HEK293 (cell line): Measurements from ENCODE around the gene FRMD4A.

Experiments used
- ATF2 ChIP-seq: fragments of 450-650 bp; formaldehyde crosslinking; IDR thresholded peaks from 2 replicates; pipeline ENCODE4 v1.5.1; 2016; ENCODE audit warnings: missing biosample characterization, missing genetic modification characterization, low read depth
- IKZF3 ChIP-seq: fragments of 450-650 bp; IDR thresholded peaks from 2 replicates; pipeline ENCODE4 v1.5.0; 2018; ENCODE audit warnings: missing biosample characterization, mild to moderate bottlenecking, missing genetic modification characterization, moderate library complexity
- KLF1 ChIP-seq: fragments of 450-650 bp; formaldehyde crosslinking; IDR thresholded peaks from 2 replicates; pipeline ENCODE4 v1.5.1; 2016; ENCODE audit warnings: missing biosample characterization, missing genetic modification characterization
- KLF16 ChIP-seq: fragments of 450-650 bp; formaldehyde crosslinking; IDR thresholded peaks from 2 replicates; pipeline ENCODE4 v1.5.1; 2017; ENCODE audit warnings: missing biosample characterization, missing genetic modification characterization
- KLF9 ChIP-seq: fragments of 450-650 bp; formaldehyde crosslinking; IDR thresholded peaks from 2 replicates; pipeline ENCODE4 v1.5.1; 2016; ENCODE audit warnings: missing biosample characterization, missing genetic modification characterization, low read depth
- RBAK ChIP-seq: fragments of 450-650 bp; formaldehyde crosslinking; IDR thresholded peaks from 2 replicates; pipeline ENCODE4 v1.5.1; 2016; ENCODE audit warnings: missing biosample characterization, missing genetic modification characterization
- SCRT2 ChIP-seq: fragments of 450-650 bp; formaldehyde crosslinking; IDR thresholded peaks from 2 replicates; pipeline ENCODE4 v1.5.1; 2016; ENCODE audit warnings: missing biosample characterization, missing genetic modification characterization
- SETDB1 ChIP-seq: IDR thresholded peaks from one replicate; pipeline ENCODE4 v1.6.1; 2017; ENCODE audit warnings: mild to moderate bottlenecking, low read length, moderate library complexity, mixed read lengths; ENCODE audit not compliant: insufficient read length
- WT1 ChIP-seq: fragments of 450-650 bp; formaldehyde crosslinking; IDR thresholded peaks from 2 replicates; pipeline ENCODE4 v1.5.1; 2016; ENCODE audit warnings: missing biosample characterization, missing genetic modification characterization
- ZBTB6 ChIP-seq: fragments of 450-650 bp; formaldehyde crosslinking; IDR thresholded peaks from 2 replicates; pipeline ENCODE4 v1.5.1; 2017; ENCODE audit warnings: missing biosample characterization, missing genetic modification characterization
- ZBTB8A ChIP-seq: fragments of 450-650 bp; formaldehyde crosslinking; IDR thresholded peaks from 2 replicates; pipeline ENCODE4 v1.5.1; 2016; ENCODE audit warnings: missing biosample characterization, missing genetic modification characterization
- ZFP41 ChIP-seq: fragments of 450-650 bp; formaldehyde crosslinking; IDR thresholded peaks from 2 replicates; pipeline ENCODE4 v1.5.1; 2016; ENCODE audit warnings: missing biosample characterization, missing genetic modification characterization, borderline replicate concordance
- ZNF114 ChIP-seq: fragments of 450-650 bp; formaldehyde crosslinking; IDR thresholded peaks from 2 replicates; pipeline ENCODE4 v1.5.0; 2017; ENCODE audit warnings: missing biosample characterization, missing genetic modification characterization
- ZNF133 ChIP-seq: fragments of 450-650 bp; formaldehyde crosslinking; IDR thresholded peaks from 2 replicates; pipeline ENCODE4 v1.5.1; 2016; ENCODE audit warnings: missing biosample characterization, missing genetic modification characterization
- ZNF138 ChIP-seq: fragments of 450-650 bp; formaldehyde crosslinking; IDR thresholded peaks from 2 replicates; pipeline ENCODE4 v1.5.1; 2016; ENCODE audit warnings: missing biosample characterization, missing genetic modification characterization, borderline replicate concordance
- ZNF140 ChIP-seq: fragments of 450-650 bp; formaldehyde crosslinking; IDR thresholded peaks from 2 replicates; pipeline ENCODE4 v1.5.1; 2016; ENCODE audit warnings: missing biosample characterization, missing genetic modification characterization
- ZNF169 ChIP-seq: fragments of 450-650 bp; formaldehyde crosslinking; IDR thresholded peaks from 2 replicates; pipeline ENCODE4 v1.5.1; 2016; ENCODE audit warnings: missing biosample characterization, missing genetic modification characterization
- ZNF2 ChIP-seq: fragments of 450-650 bp; formaldehyde crosslinking; IDR thresholded peaks from 2 replicates; pipeline ENCODE4 v1.5.1; 2016; ENCODE audit warnings: missing biosample characterization, missing genetic modification characterization
- ZNF223 ChIP-seq: fragments of 450-650 bp; formaldehyde crosslinking; IDR thresholded peaks from 2 replicates; pipeline ENCODE4 v1.5.1; 2016; ENCODE audit warnings: missing biosample characterization, missing genetic modification characterization
- ZNF274 ChIP-seq, 2 experiments: fragments of 200-500 bp in 1 of 2; fragments of 450-650 bp in 1 of 2; sonication (Bioruptor generic) in 1 of 2; formaldehyde crosslinking in 1 of 2; IDR thresholded peaks; 2 replicates each; pipeline versions ENCODE4 v1.5.1 to v1.6.1; 2014 to 2016; ENCODE audit warnings: borderline replicate concordance in 1 of 2, inconsistent platforms in 1 of 2, low read length in 1 of 2, missing biosample characterization in 1 of 2, missing genetic modification characterization in 1 of 2
- ZNF292 ChIP-seq: fragments of 450-650 bp; formaldehyde crosslinking; IDR thresholded peaks from 2 replicates; pipeline ENCODE4 v1.5.1; 2016; ENCODE audit warnings: low read depth, missing biosample characterization, missing genetic modification characterization, borderline replicate concordance
- ZNF341 ChIP-seq: fragments of 450-650 bp; formaldehyde crosslinking; IDR thresholded peaks from 2 replicates; pipeline ENCODE4; 2016; ENCODE audit warnings: low read depth, missing biosample characterization, missing genetic modification characterization
- ZNF416 ChIP-seq: fragments of 450-650 bp; formaldehyde crosslinking; IDR thresholded peaks from 2 replicates; pipeline ENCODE4 v1.5.1; 2016; ENCODE audit warnings: missing biosample characterization, missing genetic modification characterization
- ZNF433 ChIP-seq: fragments of 450-650 bp; formaldehyde crosslinking; IDR thresholded peaks from 2 replicates; pipeline ENCODE4 v1.5.1; 2016; ENCODE audit warnings: missing biosample characterization, missing genetic modification characterization, low read depth
- ZNF473 ChIP-seq: fragments of 450-650 bp; formaldehyde crosslinking; IDR thresholded peaks from 2 replicates; pipeline ENCODE4 v1.5.1; 2017; ENCODE audit warnings: missing biosample characterization, missing genetic modification characterization
- ZNF558 ChIP-seq: fragments of 450-650 bp; formaldehyde crosslinking; IDR thresholded peaks from 2 replicates; pipeline ENCODE4 v1.5.1; 2016; ENCODE audit warnings: missing biosample characterization, missing genetic modification characterization
- ZNF561 ChIP-seq: fragments of 450-650 bp; IDR thresholded peaks from 2 replicates; pipeline ENCODE4 v1.5.1; 2018; ENCODE audit warnings: missing biosample characterization, missing genetic modification characterization, borderline replicate concordance
- ZNF571 ChIP-seq: fragments of 450-650 bp; formaldehyde crosslinking; IDR thresholded peaks from 2 replicates; pipeline ENCODE4 v1.5.0; 2017; ENCODE audit warnings: missing biosample characterization, missing genetic modification characterization
- ZNF585B ChIP-seq: fragments of 450-650 bp; formaldehyde crosslinking; IDR thresholded peaks from 2 replicates; pipeline ENCODE4 v1.5.1; 2016; ENCODE audit warnings: missing biosample characterization, missing genetic modification characterization
- ZNF610 ChIP-seq: fragments of 450-650 bp; formaldehyde crosslinking; IDR thresholded peaks from 2 replicates; pipeline ENCODE4 v1.5.1; 2016; ENCODE audit warnings: missing biosample characterization, missing genetic modification characterization, borderline replicate concordance
- ZNF621 ChIP-seq: fragments of 450-650 bp; formaldehyde crosslinking; IDR thresholded peaks from 2 replicates; pipeline ENCODE4 v1.5.1; 2017; ENCODE audit warnings: missing biosample characterization, missing genetic modification characterization
- ZNF660 ChIP-seq: fragments of 450-650 bp; IDR thresholded peaks from 2 replicates; pipeline ENCODE4 v1.5.1; 2018; ENCODE audit warnings: missing biosample characterization, mild to moderate bottlenecking, missing genetic modification characterization
- ZNF792 ChIP-seq: fragments of 450-650 bp; formaldehyde crosslinking; IDR thresholded peaks from 2 replicates; pipeline ENCODE4 v1.5.1; 2016; ENCODE audit warnings: missing biosample characterization, missing genetic modification characterization
- ZNF830 ChIP-seq: fragments of 450-650 bp; IDR thresholded peaks from 2 replicates; pipeline ENCODE4 v1.5.0; 2018; ENCODE audit warnings: missing biosample characterization, missing genetic modification characterization, low read depth, mild to moderate bottlenecking, moderate library complexity
- ZSCAN18 ChIP-seq: fragments of 450-650 bp; formaldehyde crosslinking; IDR thresholded peaks from 2 replicates; pipeline ENCODE4 v1.5.1; 2016; ENCODE audit warnings: missing biosample characterization, missing genetic modification characterization
- ZSCAN23 ChIP-seq: fragments of 450-650 bp; formaldehyde crosslinking; IDR thresholded peaks from 2 replicates; pipeline ENCODE4 v1.5.1; 2016; ENCODE audit warnings: missing biosample characterization, missing genetic modification characterization
- TF ChIP-seq, protein P1 (sequence below): fragments of 450-650 bp; formaldehyde crosslinking; IDR thresholded peaks from 2 replicates; pipeline ENCODE4 v1.5.1; 2017; ENCODE audit warnings: missing biosample characterization, mild to moderate bottlenecking, missing genetic modification characterization, moderate library complexity

Gene FRMD4A

GRCh38 chr10:14074062-14074884, 256.5 kb downstream of the FRMD4A start (continued):
- TF ChIP-seq ZNF140 (tag by site-specific recombination) (no peak), ZSCAN23 (tag by site-specific recombination) (no peak), KLF16 (tag by site-specific recombination) (no peak; the same call in 1 of the 2 replicates), ZNF133 (tag by site-specific recombination) (no peak), ZNF621 (tag by site-specific recombination) (no peak), IKZF3 (tag by site-specific recombination) (no peak), ZNF561 (tag by site-specific recombination) (peak; percentile 72; the same call in 1 of the 2 replicates), ZNF792 (tag by site-specific recombination) (no peak), ZNF660 (peak; percentile 96), ZNF558 (tag by site-specific recombination) (peak; percentile 77), ZNF2 (tag by site-specific recombination) (no peak), ZNF169 (tag by site-specific recombination) (no peak), ZNF292 (tag by site-specific recombination) (no peak), ZNF138 (tag by site-specific recombination) (no peak), SCRT2 (tag by site-specific recombination) (peak; percentile 99), RBAK (tag by site-specific recombination) (no peak), ZNF223 (no peak), ZNF114 (tag by site-specific recombination) (no peak), ZSCAN18 (tag by site-specific recombination) (no peak), ZNF341 (tag by site-specific recombination) (0 out of 2 replicates have a peak, but pooled peaks have one; percentile 25), ZNF610 (tag by site-specific recombination) (no peak), ZNF585B (tag by site-specific recombination) (no peak), WT1 (tag by site-specific recombination) (no peak), KLF1 (tag by site-specific recombination) (0 out of 2 replicates have a peak, but pooled peaks have one; percentile 30), ZNF416 (no peak), ZNF274 (IDR thresholded peaks at IDR 0.05; ENCODE audit: low read length) (no peak), ZNF274 (tag by site-specific recombination; IDR thresholded peaks at IDR 0.05; ENCODE audit: borderline replicate concordance) (no peak), ZNF473 (tag by site-specific recombination) (no peak), ZBTB6 (tag by site-specific recombination) (no peak), ZBTB8A (tag by site-specific recombination) (peak; percentile 51), SETDB1 (no peak), ZFP41 (tag by site-specific recombination) (no peak), ATF2 (tag by site-specific recombination) (no peak), ZNF830 (tag by site-specific recombination) (no peak), KLF9 (tag by site-specific recombination) (0 out of 2 replicates have a peak, but pooled peaks have one; percentile 29), ZNF433 (tag by site-specific recombination) (no peak), ZNF571 (no peak)
- TF ChIP-seq, protein P1, sequence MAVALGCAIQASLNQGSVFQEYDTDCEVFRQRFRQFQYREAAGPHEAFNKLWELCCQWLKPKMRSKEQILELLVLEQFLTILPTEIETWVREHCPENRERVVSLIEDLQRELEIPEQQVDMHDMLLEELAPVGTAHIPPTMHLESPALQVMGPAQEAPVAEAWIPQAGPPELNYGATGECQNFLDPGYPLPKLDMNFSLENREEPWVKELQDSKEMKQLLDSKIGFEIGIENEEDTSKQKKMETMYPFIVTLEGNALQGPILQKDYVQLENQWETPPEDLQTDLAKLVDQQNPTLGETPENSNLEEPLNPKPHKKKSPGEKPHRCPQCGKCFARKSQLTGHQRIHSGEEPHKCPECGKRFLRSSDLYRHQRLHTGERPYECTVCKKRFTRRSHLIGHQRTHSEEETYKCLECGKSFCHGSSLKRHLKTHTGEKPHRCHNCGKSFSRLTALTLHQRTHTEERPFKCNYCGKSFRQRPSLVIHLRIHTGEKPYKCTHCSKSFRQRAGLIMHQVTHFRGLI (tag by site-specific recombination) = no peak
